Right atrium auricular region (tissue), 2 donors: Measurements from ENCODE around the gene WWOX. TPM values are rescaled to one million over a fixed set of nuclear protein-coding genes. Genes with fewer than 3 reads are reported as not detected.

Experiments used
- DNase-seq: peaks from one replicate; pipeline ENCODE4 v3.0.0-alpha.2; 2019; ENCODE audit warnings: low spot score
- H3K27ac ChIP-seq, 2 donors: fragments of 200-600 bp; sonication (generic); 1 replicate in 1 of 2; 2 replicates in 1 of 2; pipeline ENCODE4 v1.5.1; 2016 to 2019
- H3K27me3 ChIP-seq, 2 donors: fragments of 200-600 bp; sonication (generic); one replicate each; pipeline versions ENCODE4 v1.5.1 to v1.6.0; 2017 to 2019
- H3K36me3 ChIP-seq: fragments of 200-600 bp; sonication (generic); one replicate; pipeline ENCODE4 v1.5.1; 2016
- H3K4me1 ChIP-seq, 2 donors: fragments of 200-600 bp; sonication (generic); one replicate each; pipeline versions ENCODE4 v1.5.1 to v1.6.0; 2017 to 2019
- H3K4me3 ChIP-seq, 2 donors: fragments of 200-600 bp; sonication (generic); 1 replicate in 1 of 2; 2 replicates in 1 of 2; pipeline ENCODE4 v1.5.1; 2017 to 2019; ENCODE audit warnings: mild to moderate bottlenecking in 1 of 2, moderate library complexity in 1 of 2
- H3K9me3 ChIP-seq, 2 donors: fragments of 200-600 bp; sonication (generic); one replicate each; pipeline ENCODE4 v1.5.1; 2019
- total RNA-seq, 2 donors: library from RNA; depleted of rRNA; stranded (reverse); fragments of >200 nt; gene quantifications; one replicate each; pipeline ENCODE4 v1.1.0, GENCODE V29; 2016
- TF ChIP-seq, protein P1 (sequence below), 2 donors: fragments of 200-600 bp; sonication (generic); IDR thresholded peaks; one replicate each; pipeline ENCODE4 v1.5.1; 2019; ENCODE audit warnings: antibody characterized with exemption in 2 of 2

WWOX gene
- total RNA-seq, 2 donors from 2014 or later = 14.8 to 20.8 TPM

DNA sequence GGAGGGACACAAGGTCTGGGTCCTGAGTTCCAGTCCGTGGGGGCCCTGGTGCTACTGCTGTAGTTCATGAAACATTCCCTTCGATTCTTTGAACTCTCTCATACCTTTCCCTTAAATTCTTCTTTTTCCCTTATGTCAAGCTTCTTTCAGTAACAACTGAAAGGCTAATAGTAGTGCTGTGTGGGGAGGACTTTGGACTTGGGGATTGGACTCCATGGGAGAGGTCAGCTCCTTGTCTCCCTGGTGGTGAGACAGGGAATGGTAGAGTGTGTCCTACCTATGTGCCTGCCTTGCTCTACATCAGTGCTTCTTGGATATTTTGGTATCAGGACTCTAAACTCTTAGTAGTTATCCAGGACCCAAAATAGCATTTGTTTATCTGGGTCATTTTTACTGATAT is 628.1 kb downstream of the WWOX start:
- Histone ChIP-seq H3K4me3 (no peak overlapping the region), H3K27me3 (no peaks in the 10 kb centered on the region), H3K27ac (no peak overlapping the region), H3K36me3 (no peaks in the 10 kb centered on the region), H3K4me1 (no peaks in the 10 kb centered on the region), H3K9me3 (no peaks in the 10 kb centered on the region)
- no peak for DNase-seq
- TF ChIP-seq, protein P1, sequence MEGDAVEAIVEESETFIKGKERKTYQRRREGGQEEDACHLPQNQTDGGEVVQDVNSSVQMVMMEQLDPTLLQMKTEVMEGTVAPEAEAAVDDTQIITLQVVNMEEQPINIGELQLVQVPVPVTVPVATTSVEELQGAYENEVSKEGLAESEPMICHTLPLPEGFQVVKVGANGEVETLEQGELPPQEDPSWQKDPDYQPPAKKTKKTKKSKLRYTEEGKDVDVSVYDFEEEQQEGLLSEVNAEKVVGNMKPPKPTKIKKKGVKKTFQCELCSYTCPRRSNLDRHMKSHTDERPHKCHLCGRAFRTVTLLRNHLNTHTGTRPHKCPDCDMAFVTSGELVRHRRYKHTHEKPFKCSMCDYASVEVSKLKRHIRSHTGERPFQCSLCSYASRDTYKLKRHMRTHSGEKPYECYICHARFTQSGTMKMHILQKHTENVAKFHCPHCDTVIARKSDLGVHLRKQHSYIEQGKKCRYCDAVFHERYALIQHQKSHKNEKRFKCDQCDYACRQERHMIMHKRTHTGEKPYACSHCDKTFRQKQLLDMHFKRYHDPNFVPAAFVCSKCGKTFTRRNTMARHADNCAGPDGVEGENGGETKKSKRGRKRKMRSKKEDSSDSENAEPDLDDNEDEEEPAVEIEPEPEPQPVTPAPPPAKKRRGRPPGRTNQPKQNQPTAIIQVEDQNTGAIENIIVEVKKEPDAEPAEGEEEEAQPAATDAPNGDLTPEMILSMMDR (IDR thresholded peaks at IDR 0.05) = no peak

DNA sequence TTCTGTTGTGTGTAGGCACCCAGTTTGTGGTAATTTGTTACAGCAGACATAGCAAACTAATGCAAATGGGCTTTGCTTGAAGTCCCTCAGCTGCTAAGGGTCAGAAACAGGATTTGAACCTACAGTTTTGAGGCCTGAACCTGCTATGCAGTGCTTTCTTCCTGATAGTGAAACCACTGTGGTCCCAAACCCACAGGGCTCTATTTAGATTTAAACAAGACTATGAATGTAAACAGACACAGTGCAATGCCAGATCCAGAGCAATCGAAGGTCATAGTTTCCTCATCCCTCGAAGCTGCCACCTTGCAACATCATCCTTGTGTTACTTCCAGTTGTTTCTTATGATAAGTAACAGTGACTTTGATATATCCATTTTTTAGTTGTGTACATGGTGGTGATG is 630.2 kb downstream of the WWOX start:
- no peak for DNase-seq
- no peaks in the 10 kb centered on the region for H3K27me3 ChIP-seq
- H3K9me3 ChIP-seq = no peaks in the 10 kb centered on the region
- no peaks in the 10 kb centered on the region for H3K4me1 ChIP-seq
- TF ChIP-seq, protein P1 (IDR thresholded peaks at IDR 0.05) = no peak
- no peak overlapping the region for H3K27ac ChIP-seq
- H3K36me3 ChIP-seq = no peaks in the 10 kb centered on the region
- H3K4me3 ChIP-seq = no peak overlapping the region

DNA sequence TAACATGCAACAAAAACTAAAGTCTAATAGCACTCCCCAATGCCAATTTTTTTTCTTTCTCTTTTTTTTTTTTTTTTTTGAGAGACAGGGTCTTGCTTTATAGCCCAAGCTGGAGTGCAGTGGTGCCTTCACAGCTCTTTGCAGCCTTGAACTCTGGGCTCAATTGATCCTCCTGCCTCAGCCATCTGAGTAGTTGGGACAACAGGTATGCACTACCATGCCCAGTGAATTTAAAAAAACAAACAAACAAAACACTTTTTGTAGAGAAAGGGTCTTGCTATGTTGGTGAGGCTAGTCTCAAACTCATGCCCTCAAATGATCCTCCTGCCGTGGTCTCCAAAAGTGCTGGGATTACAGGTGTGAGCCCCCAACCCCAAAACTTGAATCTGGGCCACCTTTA is 632.3 kb downstream of the WWOX start:
- TF ChIP-seq, protein P1 (IDR thresholded peaks at IDR 0.05) = no peak
- Histone ChIP-seq H3K27me3 (no peaks in the 10 kb centered on the region), H3K9me3 (no peaks in the 10 kb centered on the region), H3K4me1 (no peaks in the 10 kb centered on the region), H3K27ac (no peak overlapping the region), H3K36me3 (no peaks in the 10 kb centered on the region), H3K4me3 (no peak overlapping the region)
- no peak for DNase-seq

DNA sequence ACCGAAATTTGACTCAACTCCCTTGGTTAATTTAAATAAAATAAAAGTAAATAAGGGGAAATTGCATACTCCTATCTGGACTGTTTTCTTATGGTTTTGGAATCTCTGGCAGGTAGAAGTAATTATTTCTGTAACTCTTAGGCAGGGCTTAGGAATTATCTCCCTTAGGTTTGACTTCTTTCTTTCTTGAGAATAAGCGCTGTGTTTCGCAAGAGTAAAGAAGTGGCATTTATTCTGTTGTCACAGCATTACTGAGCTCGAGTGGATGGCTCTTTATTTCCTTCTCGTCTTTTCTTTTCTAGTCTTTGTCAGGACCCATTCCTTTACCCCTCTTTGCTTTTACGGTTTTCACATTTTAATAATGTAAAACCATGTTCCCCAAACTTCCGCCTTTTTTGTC is 633.2 kb downstream of the WWOX start:
- H3K27ac ChIP-seq = no peak overlapping the region
- no peaks in the 10 kb centered on the region for H3K27me3 ChIP-seq
- H3K9me3 ChIP-seq = no peaks in the 10 kb centered on the region
- no peak overlapping the region for H3K4me3 ChIP-seq
- H3K4me1 ChIP-seq = no peaks in the 10 kb centered on the region
- TF ChIP-seq, protein P1 (IDR thresholded peaks at IDR 0.05) = no peak
- H3K36me3 ChIP-seq = no peaks in the 10 kb centered on the region
- no peak for DNase-seq

DNA sequence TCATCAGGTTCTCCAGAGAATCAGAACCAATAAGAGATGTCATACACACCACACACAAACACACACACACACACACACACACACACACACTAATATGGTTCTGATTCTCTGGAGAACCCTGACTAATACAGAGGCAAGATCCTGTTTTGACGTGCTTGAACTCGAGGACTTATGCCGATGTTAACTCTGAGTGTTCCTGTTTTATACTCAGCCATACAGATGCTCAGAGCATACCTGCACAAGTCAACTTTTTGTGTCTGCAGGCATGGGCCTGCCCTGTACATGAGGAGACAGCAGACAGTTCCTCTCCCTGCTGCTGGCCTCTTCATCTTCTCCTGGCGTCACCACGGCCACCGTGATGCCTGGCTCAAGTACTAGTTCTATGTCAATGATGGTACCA is 635.9 kb downstream of the WWOX start:
- DNase-seq = no peak
- Histone ChIP-seq H3K27me3 (no peaks in the 10 kb centered on the region), H3K4me1 (no peaks in the 10 kb centered on the region), H3K9me3 (no peaks in the 10 kb centered on the region), H3K36me3 (no peaks in the 10 kb centered on the region), H3K27ac (no peak overlapping the region), H3K4me3 (no peak overlapping the region)
- TF ChIP-seq, protein P1 (IDR thresholded peaks at IDR 0.05) = no peak

DNA sequence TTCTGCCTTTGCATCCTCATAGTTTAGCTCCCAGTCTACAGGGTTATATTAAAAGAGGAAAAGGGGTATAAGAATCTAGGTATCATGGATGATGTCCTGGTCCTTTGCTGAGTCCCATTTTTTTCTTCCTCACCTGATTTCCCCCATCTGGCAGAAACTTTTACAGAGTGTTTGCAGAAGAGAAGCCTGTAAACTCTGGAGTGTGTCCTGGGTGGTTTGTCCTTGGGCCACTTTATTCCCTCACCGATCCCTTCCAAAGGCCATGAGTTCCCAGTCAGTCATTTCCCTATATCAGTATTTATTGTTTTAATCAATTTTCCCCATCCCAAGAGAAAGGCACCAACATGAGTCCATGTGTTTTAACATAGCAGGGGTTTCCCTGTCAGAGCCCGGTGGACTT is 638.2 kb downstream of the WWOX start:
- no peak for DNase-seq
- Histone ChIP-seq H3K27me3 (no peaks in the 10 kb centered on the region), H3K4me1 (no peaks in the 10 kb centered on the region), H3K27ac (no peak overlapping the region), H3K36me3 (no peaks in the 10 kb centered on the region), H3K9me3 (no peaks in the 10 kb centered on the region), H3K4me3 (no peak overlapping the region)
- TF ChIP-seq, protein P1 (IDR thresholded peaks at IDR 0.05) = no peak
